Testis (tissue), 3 donors: ENCODE measurements around the gene ESR1. TPM values are rescaled to one million over a fixed set of nuclear protein-coding genes. Genes with fewer than 3 reads are reported as not detected.

Experiments
- DNase-seq: peaks from one replicate; pipeline ENCODE4 v3.0.0-alpha.2; 2019
- H3K27ac ChIP-seq, 2 donors: fragments of 200-600 bp; sonication (generic); one replicate each; pipeline ENCODE4 v1.5.1; 2019
- H3K27me3 ChIP-seq: fragments of 200-600 bp; sonication (generic); one replicate; pipeline ENCODE4 v1.5.1; 2019
- H3K36me3 ChIP-seq: fragments of 200-600 bp; sonication (generic); one replicate; pipeline ENCODE4 v1.5.1; 2017; ENCODE audit warnings: low read depth; ENCODE audit errors: missing control alignments
- H3K4me1 ChIP-seq: fragments of 200-600 bp; sonication (generic); one replicate; pipeline ENCODE4 v1.5.1; 2019
- H3K4me3 ChIP-seq, 2 donors: fragments of 200-600 bp; sonication (generic); one replicate each; pipeline ENCODE4 v1.5.1; 2017 to 2019
- H3K9me3 ChIP-seq: fragments of 200-600 bp; sonication (generic); one replicate; pipeline ENCODE4 v1.5.1; 2017
- POLR2A ChIP-seq: fragments of 450-650 bp; IDR thresholded peaks from one replicate; pipeline ENCODE4 v1.6.1; 2017; ENCODE audit warnings: antibody characterized with exemption, mild to moderate bottlenecking, moderate library complexity
- WGBS, 2 donors: methylation state at CpG; one replicate each; pipeline ENCODE4 v1.1.5; 2018; 5-methylcytosine and 5-hydroxymethylcytosine counted together
- intact Hi-C: fragments of 100-400 bp; cut with DNase I; formaldehyde crosslinking; loops from one replicate; pipeline ENCODE4 v1.15.1; 2023; ENCODE audit warnings: low total_unique reads
- polyA plus RNA-seq: library from polyadenylated mRNA; stranded (reverse); fragments of 350-450 nt; fragmentation: Illumina TruSeq; extraction: RNeasy Lipid Tissue Mini Kit (QIAGEN cat#74804); gene quantifications from one replicate; pipeline ENCODE4 v1.2.3, GENCODE V29; 2014; ENCODE audit warnings: low read depth, low replicate concordance; ENCODE audit not compliant: insufficient read depth
- total RNA-seq, 2 donors: library from RNA; depleted of rRNA; stranded (reverse); fragments of >200 nt; gene quantifications; one replicate each; pipeline ENCODE4 v1.2.3, GENCODE V29; 2016
- TF ChIP-seq, protein P1 (sequence below), 3 experiments: fragments of 450-650 bp in 2 of 3; fragments of 200-600 bp in 1 of 3; sonication (generic) in 1 of 3; IDR thresholded peaks; one replicate each; pipeline ENCODE4 v1.5.1; 2016 to 2019; ENCODE audit warnings: antibody characterized with exemption in 3 of 3, mild to moderate bottlenecking in 2 of 3, moderate library complexity in 1 of 3

Gene ESR1
- total and polyA plus RNA-seq, 3 donors from 2014 or later, result 4.3 to 9.3 (median 8.1) TPM

DNA sequence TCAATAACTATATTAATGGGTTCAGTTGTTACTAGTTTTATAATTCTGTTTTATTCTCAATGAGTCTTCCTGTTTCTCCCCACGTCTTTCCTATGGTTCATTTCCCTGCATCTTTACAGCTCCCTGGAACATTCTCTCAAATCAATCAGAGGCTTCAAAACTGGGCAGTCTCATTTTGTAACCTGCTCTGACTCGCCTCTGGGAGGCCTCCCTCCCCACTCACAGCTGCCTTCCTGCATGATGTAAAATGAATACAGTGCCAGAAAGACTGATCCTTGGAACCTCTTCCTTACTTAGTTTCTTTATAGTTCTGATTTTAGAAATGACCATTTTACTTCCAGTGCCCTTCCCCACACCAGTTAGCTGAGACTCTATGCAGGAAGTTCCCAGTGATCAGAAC is 103.9 kb downstream of the ESR1 start:
- H3K27me3 ChIP-seq, result no peaks in the 10 kb centered on the region
- no peaks in the 10 kb centered on the region for H3K9me3 ChIP-seq
- 90 to 93% methylated on average over 2 of the region's 2 CpGs for WGBS, 2 donors
- no peak for TF ChIP-seq POLR2A
- TF ChIP-seq, protein P1, sequence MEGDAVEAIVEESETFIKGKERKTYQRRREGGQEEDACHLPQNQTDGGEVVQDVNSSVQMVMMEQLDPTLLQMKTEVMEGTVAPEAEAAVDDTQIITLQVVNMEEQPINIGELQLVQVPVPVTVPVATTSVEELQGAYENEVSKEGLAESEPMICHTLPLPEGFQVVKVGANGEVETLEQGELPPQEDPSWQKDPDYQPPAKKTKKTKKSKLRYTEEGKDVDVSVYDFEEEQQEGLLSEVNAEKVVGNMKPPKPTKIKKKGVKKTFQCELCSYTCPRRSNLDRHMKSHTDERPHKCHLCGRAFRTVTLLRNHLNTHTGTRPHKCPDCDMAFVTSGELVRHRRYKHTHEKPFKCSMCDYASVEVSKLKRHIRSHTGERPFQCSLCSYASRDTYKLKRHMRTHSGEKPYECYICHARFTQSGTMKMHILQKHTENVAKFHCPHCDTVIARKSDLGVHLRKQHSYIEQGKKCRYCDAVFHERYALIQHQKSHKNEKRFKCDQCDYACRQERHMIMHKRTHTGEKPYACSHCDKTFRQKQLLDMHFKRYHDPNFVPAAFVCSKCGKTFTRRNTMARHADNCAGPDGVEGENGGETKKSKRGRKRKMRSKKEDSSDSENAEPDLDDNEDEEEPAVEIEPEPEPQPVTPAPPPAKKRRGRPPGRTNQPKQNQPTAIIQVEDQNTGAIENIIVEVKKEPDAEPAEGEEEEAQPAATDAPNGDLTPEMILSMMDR (IDR thresholded peaks at IDR 0.05), result no peak
- no peak for DNase-seq
- peaks cover 6% of the 10 kb centered on the region for H3K4me1 ChIP-seq
- intact Hi-C loops, result no loop called here
- no peak overlapping the region for H3K4me3 ChIP-seq
- H3K27ac ChIP-seq, result no peak overlapping the region
- no peaks in the 10 kb centered on the region for H3K36me3 ChIP-seq

DNA sequence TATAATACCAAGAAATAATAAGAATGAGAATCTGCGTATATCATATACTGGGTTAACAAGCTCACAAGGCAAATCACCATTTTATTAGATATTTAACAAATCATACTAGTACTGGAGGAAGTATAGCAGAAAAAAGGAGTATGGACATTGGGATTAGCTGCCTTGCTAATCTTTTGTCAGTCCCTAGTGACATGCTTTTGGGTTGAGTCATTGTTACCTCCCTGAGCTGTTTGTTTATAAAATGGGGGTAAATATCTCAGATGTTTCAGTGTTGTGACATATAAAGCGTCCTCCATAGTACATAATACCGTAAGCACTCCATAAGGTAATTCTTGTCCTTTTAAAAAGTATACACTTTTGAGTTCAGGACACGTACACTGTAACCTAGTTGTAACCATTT is 107.0 kb downstream of the ESR1 start:
- H3K27me3 ChIP-seq, result no peaks in the 10 kb centered on the region
- intact Hi-C loops, result no loop called here
- no peak overlapping the region for H3K27ac ChIP-seq
- peaks cover 2% of the 10 kb centered on the region for H3K4me1 ChIP-seq
- no peaks in the 10 kb centered on the region for H3K36me3 ChIP-seq
- TF ChIP-seq, protein P1 (IDR thresholded peaks at IDR 0.05), result no peak
- no peak for TF ChIP-seq POLR2A
- no peaks in the 10 kb centered on the region for H3K9me3 ChIP-seq
- WGBS, 2 donors, result 86 to 90% methylated on average over 4 of the region's 4 CpGs
- DNase-seq, result no peak
- H3K4me3 ChIP-seq, result no peak overlapping the region

DNA sequence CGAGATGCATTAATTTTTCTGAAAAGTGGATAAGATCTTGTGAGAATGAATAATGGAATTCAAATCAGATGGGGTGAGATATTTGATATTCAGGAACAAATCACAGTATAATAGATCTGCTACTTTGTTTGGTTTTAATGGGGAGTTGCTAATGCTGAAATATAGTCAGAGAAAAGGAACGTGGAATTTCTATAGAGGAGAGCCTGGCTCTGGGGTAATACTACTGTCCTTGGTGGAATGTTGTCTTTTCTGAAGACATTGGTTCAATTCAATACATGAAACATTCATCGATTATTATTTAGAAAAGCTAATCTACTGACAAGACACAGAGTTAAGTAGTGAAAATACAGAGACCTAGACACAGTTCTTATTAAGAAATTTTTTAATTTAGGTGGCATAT is 108.6 kb downstream of the ESR1 start:
- no peak for DNase-seq
- Histone ChIP-seq H3K4me3 (no peak overlapping the region), H3K4me1 (no peaks in the 10 kb centered on the region), H3K27me3 (no peaks in the 10 kb centered on the region), H3K27ac (no peak overlapping the region), H3K36me3 (no peaks in the 10 kb centered on the region), H3K9me3 (no peaks in the 10 kb centered on the region)
- no peak for TF ChIP-seq POLR2A
- TF ChIP-seq, protein P1 (IDR thresholded peaks at IDR 0.05), result no peak
- intact Hi-C loops, result no loop called here
- WGBS, 2 donors, result 90 to 92% methylated on average over 3 of the region's 3 CpGs

DNA sequence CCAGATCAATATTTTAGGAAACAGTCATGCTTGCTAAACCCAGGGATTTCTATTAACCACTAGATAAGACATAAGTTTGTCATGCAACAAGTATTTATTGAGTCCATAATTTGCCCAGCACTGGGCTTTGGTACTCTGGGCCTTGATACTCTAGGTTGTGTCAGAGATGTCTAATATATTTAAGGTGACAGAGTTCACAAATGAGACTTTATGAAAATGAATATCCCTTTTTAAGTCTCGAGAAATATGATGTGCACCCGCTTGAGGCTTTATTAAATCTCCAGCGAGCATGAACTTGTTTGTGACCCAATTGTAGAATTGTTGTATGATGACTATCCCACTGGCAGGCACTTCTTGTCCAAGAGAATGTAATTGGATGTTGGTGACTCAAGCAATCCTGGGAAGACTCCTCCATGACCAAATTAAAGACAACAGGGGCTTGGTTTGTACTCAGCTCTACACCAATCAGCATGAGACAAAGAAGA is 109.2 kb downstream of the ESR1 start:
- no peak overlapping the region for H3K27ac ChIP-seq
- intact Hi-C loops, result no loop called here
- H3K4me1 ChIP-seq, result no peaks in the 10 kb centered on the region
- no peaks in the 10 kb centered on the region for H3K27me3 ChIP-seq
- no peaks in the 10 kb centered on the region for H3K9me3 ChIP-seq
- WGBS, 2 donors, result 81 to 91% methylated on average over 3 of the region's 3 CpGs
- no peak overlapping the region for H3K4me3 ChIP-seq
- DNase-seq, result no peak
- H3K36me3 ChIP-seq, result no peaks in the 10 kb centered on the region
- TF ChIP-seq, protein P1 (IDR thresholded peaks at IDR 0.05), result no peak
- TF ChIP-seq POLR2A, result no peak

DNA sequence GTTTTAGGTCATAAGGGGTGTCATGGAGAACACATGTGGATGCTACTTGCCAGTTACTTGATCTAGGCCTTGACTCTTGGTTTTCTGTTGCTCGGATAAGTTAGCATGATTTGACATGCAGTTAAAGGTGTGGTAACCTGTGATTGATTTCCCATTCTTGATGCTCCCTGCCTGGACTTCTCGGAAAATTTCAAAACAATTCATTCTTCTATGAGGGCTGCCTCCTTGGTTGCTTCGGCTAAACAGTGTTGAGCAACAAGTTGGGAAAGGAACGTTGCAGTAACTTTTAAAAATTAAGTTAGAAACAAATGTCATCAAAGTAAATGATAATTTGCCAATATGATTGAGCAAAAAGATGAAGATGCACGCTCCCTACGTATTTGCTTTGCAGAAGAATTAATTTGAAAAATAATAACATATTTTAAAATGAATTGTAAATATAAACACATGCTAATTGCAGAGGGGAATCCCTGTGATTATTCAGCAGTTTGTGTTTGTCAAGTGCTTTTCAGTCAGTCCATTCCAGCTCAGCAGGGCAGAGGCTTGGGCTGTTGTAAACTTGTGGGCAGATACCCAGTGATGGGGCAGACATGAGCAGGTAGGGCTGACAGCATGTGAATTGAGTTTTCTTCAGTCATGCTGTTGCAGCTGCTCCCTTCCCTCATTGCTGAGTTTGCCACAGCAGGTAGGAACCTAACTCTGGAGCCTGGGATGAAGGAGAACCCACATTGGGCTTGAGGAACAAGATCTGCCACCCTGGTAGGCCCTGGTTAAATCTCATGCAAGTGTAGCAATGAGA is 110.2 kb downstream of the ESR1 start:
- Histone ChIP-seq H3K27me3 (no peaks in the 10 kb centered on the region), H3K36me3 (no peaks in the 10 kb centered on the region), H3K27ac (no peak overlapping the region), H3K9me3 (no peaks in the 10 kb centered on the region), H3K4me1 (no peaks in the 10 kb centered on the region), H3K4me3 (no peak overlapping the region)
- TF ChIP-seq, protein P1 (IDR thresholded peaks at IDR 0.05), result no peak
- no peak for TF ChIP-seq POLR2A
- intact Hi-C loops, result no loop called here
- WGBS, 2 donors, result 97 to 98% methylated on average over 6 of the region's 6 CpGs
- no peak for DNase-seq
